ENCODE data around the gene MYO5C.

The MYO5C gene, protein sequence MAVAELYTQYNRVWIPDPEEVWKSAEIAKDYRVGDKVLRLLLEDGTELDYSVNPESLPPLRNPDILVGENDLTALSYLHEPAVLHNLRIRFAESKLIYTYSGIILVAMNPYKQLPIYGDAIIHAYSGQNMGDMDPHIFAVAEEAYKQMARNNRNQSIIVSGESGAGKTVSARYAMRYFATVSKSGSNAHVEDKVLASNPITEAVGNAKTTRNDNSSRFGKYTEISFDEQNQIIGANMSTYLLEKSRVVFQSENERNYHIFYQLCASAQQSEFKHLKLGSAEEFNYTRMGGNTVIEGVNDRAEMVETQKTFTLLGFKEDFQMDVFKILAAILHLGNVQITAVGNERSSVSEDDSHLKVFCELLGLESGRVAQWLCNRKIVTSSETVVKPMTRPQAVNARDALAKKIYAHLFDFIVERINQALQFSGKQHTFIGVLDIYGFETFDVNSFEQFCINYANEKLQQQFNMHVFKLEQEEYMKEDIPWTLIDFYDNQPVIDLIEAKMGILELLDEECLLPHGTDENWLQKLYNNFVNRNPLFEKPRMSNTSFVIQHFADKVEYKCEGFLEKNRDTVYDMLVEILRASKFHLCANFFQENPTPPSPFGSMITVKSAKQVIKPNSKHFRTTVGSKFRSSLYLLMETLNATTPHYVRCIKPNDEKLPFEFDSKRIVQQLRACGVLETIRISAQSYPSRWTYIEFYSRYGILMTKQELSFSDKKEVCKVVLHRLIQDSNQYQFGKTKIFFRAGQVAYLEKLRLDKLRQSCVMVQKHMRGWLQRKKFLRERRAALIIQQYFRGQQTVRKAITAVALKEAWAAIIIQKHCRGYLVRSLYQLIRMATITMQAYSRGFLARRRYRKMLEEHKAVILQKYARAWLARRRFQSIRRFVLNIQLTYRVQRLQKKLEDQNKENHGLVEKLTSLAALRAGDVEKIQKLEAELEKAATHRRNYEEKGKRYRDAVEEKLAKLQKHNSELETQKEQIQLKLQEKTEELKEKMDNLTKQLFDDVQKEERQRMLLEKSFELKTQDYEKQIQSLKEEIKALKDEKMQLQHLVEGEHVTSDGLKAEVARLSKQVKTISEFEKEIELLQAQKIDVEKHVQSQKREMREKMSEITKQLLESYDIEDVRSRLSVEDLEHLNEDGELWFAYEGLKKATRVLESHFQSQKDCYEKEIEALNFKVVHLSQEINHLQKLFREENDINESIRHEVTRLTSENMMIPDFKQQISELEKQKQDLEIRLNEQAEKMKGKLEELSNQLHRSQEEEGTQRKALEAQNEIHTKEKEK (N-terminal part only)

GRCh38 chr15:52295421-52296001 lies at the start of gene MYO5C:
Gene MYO5C (minus strand): TSS chr15:52295804. CDS start chr15:52295636, 168 bp downstream.
- DNase-seq (ENCODE audit: extremely low read depth in 1 of 2, low read depth in 1 of 2): no peak

GRCh38 chr15:52344592-52344991 lies 49.0 kb upstream of the MYO5C start:
- no peak for DNase-seq (ENCODE audit: extremely low read depth in 1 of 2, low read depth in 1 of 2)

DNA sequence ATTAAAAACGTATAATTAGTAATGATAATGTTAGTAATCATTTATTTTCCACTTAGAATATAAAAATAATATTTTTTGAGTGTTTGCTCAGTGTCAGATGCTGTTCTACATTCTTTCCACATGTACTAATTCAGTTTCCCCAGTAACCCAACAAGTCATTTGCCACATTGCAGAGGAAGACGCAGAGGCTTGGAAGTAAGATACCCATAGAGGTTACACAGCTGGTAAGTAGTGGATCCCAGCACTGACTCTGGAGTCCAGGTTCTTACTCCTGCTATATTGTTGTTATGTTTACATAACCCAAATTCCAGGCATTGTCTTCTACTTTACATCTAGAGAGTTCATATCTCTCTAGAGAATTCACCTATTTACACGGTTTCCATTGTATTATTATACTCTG lies 48.2 kb upstream of the MYO5C start:
- DNase-seq (ENCODE audit: extremely low read depth in 1 of 2, low read depth in 1 of 2): no peak

DNA sequence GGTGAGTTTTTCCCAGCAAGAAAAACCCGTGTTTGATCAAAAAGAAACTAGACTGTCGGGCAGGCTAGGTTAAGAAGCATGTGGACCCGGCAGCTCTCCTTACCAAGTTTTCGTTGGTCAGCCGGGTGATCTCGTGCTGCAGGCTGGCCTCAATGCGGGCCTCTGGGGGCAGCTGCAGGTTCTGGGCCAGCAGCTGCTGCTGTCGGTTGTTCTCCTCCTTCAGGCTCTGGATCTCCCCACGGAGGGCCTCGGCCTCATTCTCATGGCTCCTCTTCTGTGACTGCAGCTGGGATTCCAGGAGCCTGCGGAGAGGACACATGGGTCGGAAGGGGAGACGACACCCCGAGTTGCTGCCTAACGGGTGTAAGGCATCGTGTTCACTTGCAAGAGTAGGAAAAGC lies 44.5 kb upstream of the MYO5C start:
- DNase-seq (ENCODE audit: extremely low read depth in 1 of 2, low read depth in 1 of 2): no peak

- DNase-seq (ENCODE audit: extremely low read depth in 1 of 2, low read depth in 1 of 2): no peak
Measured at GRCh38 chr15:52338891-52339290, 43.3 kb upstream of the MYO5C start.

DNA sequence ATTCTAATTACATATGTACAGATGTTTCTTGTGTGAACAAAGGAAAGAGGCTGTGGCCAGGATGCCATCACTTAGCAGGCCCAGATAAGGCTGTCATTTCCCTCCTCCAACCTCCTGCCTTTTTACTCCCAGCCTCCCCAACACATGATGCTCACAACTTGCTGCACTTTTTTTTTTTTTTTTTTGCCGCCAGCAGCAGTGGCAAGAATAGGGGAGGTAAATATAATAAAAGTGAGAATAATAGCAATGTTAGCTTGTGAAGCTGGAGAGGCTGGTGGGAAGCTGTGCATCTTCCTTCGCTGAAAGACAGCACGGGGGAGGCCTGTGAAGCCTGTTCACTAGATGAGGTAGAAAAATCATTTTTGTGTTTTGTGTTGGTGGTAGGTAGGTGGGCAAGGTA lies 42.5 kb upstream of the MYO5C start:
- DNase-seq (ENCODE audit: extremely low read depth in 1 of 2, low read depth in 1 of 2): no peak

GRCh38 chr15:52337198-52337853 lies 41.7 kb upstream of the MYO5C start:
- DNase-seq (ENCODE audit: extremely low read depth in 1 of 2, low read depth in 1 of 2): no peak

DNA sequence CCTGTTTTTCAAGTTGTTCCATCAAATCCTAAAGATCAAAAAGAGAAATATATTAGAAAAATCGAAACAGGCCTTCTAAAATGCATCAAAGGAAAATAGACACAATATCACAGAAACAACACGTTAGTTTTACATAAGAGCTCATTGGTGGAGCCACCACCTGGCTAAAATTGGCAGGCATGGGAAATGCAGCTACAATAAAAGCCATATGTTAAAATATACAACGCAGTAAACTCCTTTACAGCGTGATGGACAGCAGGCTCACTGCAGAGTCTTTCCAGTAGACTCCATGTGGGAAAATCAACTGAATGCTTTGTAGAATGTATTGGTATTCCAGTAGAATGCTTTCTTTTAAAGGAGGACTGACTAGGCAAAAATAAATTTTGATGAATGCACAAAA lies 40.9 kb upstream of the MYO5C start:
- no peak for DNase-seq (ENCODE audit: extremely low read depth in 1 of 2, low read depth in 1 of 2)

DNA sequence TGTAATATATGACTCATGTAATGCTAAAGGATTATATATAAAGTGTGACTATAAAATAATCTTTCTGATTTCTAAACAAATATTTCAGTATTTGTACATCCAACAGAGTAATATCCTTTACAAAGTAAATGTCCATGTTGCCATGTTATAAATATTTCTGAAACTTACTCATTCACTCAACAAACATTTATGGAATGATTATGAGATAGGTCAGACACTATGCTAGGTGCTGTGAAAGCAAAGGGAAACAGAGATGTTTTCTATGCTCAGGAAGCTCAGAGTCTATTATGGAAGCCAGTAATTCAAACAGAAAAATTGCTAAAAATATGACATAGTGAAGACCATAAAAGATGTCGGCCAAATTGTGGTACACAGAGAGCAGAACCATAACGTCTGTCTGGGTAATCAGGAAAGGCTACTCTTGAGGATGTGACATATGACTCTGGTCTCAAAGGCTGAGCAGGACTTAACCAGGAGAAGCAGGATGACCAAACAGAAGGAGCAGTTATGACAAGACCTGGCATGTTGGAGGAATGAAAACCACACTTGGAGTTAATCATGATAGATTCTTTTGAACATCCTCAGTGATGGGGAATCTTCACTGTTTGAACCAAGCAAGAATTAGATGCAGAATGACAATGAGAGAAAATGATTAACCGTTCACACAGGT lies 39.0 kb upstream of the MYO5C start:
- no peak for DNase-seq (ENCODE audit: extremely low read depth in 1 of 2, low read depth in 1 of 2)

- DNase-seq (ENCODE audit: extremely low read depth in 1 of 2, low read depth in 1 of 2): peak; percentile 6 to 11
Measured at GRCh38 chr15:52331490-52332240, 36.1 kb upstream of the MYO5C start.

DNA sequence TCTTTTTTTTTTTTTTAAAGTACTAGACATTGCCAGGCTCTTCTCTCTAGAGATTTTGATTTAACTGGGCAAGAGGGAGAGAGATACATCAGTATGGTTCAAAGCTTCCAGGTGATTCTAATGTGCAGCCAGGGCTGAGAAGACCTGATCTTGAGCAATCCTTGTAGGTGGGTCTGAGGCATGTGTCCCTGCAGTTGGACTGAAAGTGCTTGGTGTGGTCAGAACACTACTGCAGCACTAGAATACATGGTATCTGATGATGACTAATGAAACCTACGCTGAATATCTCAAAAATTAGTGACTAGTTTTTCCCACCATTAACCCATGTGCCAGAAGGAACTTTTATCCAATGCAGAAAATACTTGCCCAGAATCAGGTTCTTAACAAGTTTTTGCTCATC lies 34.4 kb upstream of the MYO5C start:
- no peak for DNase-seq (ENCODE audit: extremely low read depth in 1 of 2, low read depth in 1 of 2)

DNA sequence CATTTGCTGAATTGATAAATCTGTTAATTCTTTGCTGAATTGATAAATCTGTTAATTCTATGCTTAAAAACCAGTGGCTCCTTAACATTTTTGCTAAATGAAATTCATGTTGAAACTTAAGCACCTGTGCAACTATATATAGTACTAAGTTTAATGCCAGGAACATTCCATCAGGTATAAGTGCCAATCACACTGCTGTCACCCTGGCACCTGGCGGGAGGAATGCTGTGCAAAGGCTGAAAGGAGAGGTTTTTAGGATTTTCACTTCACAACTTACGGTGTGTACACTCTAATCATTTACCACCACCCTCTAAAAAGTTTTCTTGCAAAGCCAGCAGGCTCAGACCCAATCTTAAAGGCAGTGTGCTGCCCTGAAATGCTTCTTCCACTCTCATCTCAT lies 33.5 kb upstream of the MYO5C start:
- DNase-seq (ENCODE audit: extremely low read depth in 1 of 2, low read depth in 1 of 2): no peak

DNA sequence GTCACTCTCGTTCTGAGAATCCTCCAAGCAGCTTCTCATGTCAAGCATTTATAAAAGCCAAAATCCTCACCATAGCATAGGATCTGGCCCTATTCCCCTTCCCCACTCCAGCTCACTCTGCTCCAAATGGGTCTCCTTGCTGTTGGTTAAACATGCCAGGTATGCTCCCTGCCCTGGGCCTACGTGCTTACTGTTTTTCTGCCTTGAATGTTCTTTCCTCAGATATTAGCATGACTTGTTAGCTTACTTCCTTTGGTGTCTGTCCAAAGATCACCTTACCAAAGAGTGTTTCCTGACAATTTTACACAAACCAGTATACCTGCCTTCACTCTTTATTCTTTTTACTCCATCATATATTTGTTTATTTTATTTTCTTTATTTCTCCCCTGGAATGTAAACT lies 33.1 kb upstream of the MYO5C start:
- no peak for DNase-seq (ENCODE audit: extremely low read depth in 1 of 2, low read depth in 1 of 2)

DNA sequence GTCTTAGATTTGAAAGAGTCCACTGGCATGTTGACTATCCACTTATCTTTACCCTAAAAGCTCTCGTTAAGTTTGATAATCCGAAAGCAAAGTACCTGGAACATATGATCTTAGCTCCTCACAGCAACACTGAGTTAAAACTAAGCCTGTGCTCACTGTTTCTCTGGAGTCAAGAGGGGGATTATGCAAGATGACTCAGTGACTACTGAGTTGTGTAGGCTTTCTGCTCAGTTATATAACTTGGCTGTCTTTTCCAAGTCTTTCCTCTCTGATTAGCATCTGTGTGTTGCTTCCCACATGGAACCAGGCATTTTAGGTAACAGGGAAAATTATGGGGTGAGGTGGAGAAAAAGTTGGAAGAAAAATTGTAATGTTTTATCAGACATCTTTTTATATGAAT lies 31.2 kb upstream of the MYO5C start:
- DNase-seq (ENCODE audit: extremely low read depth in 1 of 2, low read depth in 1 of 2): no peak

DNA sequence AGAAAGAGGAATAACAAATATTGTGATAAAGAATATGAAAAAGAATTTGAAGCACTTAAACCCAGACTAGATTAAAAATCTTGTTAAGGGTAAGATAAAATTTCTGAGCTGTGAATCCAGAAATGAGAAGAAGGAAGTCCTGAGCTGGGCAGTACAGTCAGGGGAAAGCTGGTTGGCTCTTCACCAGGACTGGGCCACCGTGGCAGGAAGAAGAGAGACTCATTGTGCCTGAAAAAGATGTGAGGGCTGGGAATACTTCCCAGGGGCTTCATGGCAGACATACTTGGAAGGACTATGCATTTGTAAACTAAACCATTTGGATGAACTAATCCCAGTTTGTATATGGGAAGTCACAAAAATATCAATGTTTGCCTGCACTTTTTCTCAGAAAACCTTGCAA lies 28.5 kb upstream of the MYO5C start:
- no peak for DNase-seq (ENCODE audit: extremely low read depth in 1 of 2, low read depth in 1 of 2)

- no peak for DNase-seq (ENCODE audit: extremely low read depth in 1 of 2, low read depth in 1 of 2)
Measured at GRCh38 chr15:52318729-52319500, 23.3 kb upstream of the MYO5C start.

GRCh38 chr15:52317688-52318087 lies 22.1 kb upstream of the MYO5C start:
- DNase-seq (ENCODE audit: extremely low read depth in 1 of 2, low read depth in 1 of 2): no peak

DNA sequence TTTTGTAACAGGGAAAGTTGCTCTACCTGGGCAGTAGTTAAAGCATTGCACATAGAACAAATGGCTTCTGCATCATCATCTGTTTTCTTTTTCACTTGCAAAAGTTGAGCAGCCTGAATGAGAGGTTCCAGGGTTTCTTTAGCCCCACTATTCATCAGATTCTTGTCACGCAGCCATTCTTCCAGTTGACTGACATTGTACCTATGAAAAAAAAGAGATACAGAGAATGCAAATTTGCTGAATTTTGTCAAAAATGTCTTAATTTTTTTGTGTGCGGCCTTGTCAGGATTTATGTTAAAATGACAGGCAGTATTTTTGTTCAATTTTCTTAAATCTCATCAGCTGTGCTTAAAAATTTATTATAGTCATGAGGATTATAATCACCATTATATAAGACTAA lies 21.4 kb upstream of the MYO5C start:
- DNase-seq (ENCODE audit: extremely low read depth in 1 of 2, low read depth in 1 of 2): no peak
